Activated CD8-positive, alpha-beta T cell treated with anti-CD3 and anti-CD28 coated beads for 36 hours (primary cell): Measurements from ENCODE around the gene CAMSAP3. TPM values are rescaled to one million over a fixed set of nuclear protein-coding genes. Genes with fewer than 3 reads are reported as not detected.

Experiments used
- ATAC-seq: fragments of 200-7000 bp; cut with Tn5 transposase; one replicate; pipeline ENCODE4 v1.10.0; 2021; ENCODE audit warnings: mild to moderate bottlenecking, moderate library complexity
- CTCF ChIA-PET: fragments of 350-600 bp; sonication (Branson Sonifier 250); formaldehyde crosslinking; loops from one replicate; lab custom pipeline; 2021; ENCODE audit warnings: antibody characterized with exemption; lab: Charles Lee
- POLR2A ChIA-PET: fragments of 350-600 bp; sonication (Branson Sonifier 250); formaldehyde crosslinking; loops from one replicate; lab custom pipeline; 2021; ENCODE audit warnings: antibody characterized with exemption; lab: Charles Lee
- DNase-seq: peaks from one replicate; pipeline ENCODE4 v3.0.0-alpha.2; 2020
- H3K27ac Mint-ChIP-seq: one replicate; pipeline ENCODE4 v1.8.0; 2021; ENCODE audit warnings: mild to moderate bottlenecking, mixed read lengths
- H3K27me3 Mint-ChIP-seq: one replicate; pipeline ENCODE4 v1.8.0; 2021; ENCODE audit warnings: mixed read lengths
- H3K36me3 Mint-ChIP-seq: one replicate; pipeline ENCODE4 v1.8.0; 2021; ENCODE audit warnings: low read depth, mixed read lengths
- H3K4me1 Mint-ChIP-seq: one replicate; pipeline ENCODE4 v1.8.0; 2021; ENCODE audit warnings: low read depth, mixed read lengths
- H3K4me3 Mint-ChIP-seq: one replicate; pipeline ENCODE4 v1.8.0; 2021; ENCODE audit warnings: mild to moderate bottlenecking, moderate library complexity, mixed read lengths
- H3K9me3 Mint-ChIP-seq: one replicate; pipeline ENCODE4 v1.8.0; 2021; ENCODE audit warnings: mixed read lengths
- intact Hi-C: fragments of 100-400 bp; cut with micrococcal nuclease; formaldehyde crosslinking; loops from one replicate; pipeline ENCODE4 v1.10.0; 2022
- total RNA-seq, 2 experiments: library from RNA; stranded (reverse); gene quantifications; one replicate each; pipeline ENCODE4 v1.2.3, GENCODE V29; 2021
- TF ChIP-seq, protein P1 (sequence below): fragments of 200-600 bp; IDR thresholded peaks from one replicate; pipeline ENCODE4 v1.8.0; 2022; ENCODE audit warnings: antibody characterized with exemption, mild to moderate bottlenecking

Gene CAMSAP3
- total RNA-seq, 2 experiments from 2014 or later: 0.25 to 0.63 TPM

DNA sequence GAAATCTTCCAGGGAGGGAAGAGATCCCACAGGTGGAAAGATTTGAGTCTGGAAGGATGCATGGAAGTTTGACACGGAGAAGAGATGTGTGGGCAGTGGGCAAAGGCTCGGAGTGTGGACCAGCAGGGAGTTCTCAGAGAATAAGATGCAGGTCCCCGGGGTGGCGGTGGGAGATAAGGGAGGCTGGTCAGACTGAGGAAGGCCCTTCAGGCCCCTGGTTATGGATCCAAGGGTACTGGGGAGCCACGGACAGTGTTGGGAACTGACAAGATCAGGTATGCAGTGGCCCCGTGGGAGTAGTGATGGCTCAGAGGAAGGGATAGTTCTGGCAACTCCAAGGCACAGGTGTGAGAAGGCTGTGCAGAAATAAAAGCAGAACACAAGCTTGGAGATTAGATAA, 2.5 kb downstream of the CAMSAP3 start:
- Mint-ChIP-seq H3K4me1 (peaks cover 7% of the 10 kb centered on the region), H3K27me3 (peaks cover 29% of the 10 kb centered on the region), H3K36me3 (no peaks in the 10 kb centered on the region), H3K27ac (no peak overlapping the region), H3K9me3 (peaks cover 3% of the 10 kb centered on the region), H3K4me3 (no peak overlapping the region)
- POLR2A ChIA-PET: interaction anchor here (1.6 kb wide), 1 partner anchor 28 kb away, joined by 3 read pairs; no protein-coding TSS in a partner anchor
- CTCF ChIA-PET: interaction anchor here (1.0 to 2.5 kb wide), 3 partner anchors 30 to 305 kb away, joined by 4 to 17 read pairs (median 10); partner anchors contain the start of genes MAP2K7 and TRAPPC5
- ATAC-seq (no peak), DNase-seq (no peak)
- TF ChIP-seq, protein P1, sequence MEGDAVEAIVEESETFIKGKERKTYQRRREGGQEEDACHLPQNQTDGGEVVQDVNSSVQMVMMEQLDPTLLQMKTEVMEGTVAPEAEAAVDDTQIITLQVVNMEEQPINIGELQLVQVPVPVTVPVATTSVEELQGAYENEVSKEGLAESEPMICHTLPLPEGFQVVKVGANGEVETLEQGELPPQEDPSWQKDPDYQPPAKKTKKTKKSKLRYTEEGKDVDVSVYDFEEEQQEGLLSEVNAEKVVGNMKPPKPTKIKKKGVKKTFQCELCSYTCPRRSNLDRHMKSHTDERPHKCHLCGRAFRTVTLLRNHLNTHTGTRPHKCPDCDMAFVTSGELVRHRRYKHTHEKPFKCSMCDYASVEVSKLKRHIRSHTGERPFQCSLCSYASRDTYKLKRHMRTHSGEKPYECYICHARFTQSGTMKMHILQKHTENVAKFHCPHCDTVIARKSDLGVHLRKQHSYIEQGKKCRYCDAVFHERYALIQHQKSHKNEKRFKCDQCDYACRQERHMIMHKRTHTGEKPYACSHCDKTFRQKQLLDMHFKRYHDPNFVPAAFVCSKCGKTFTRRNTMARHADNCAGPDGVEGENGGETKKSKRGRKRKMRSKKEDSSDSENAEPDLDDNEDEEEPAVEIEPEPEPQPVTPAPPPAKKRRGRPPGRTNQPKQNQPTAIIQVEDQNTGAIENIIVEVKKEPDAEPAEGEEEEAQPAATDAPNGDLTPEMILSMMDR: no peak
- intact Hi-C loops: no loop called here

DNA sequence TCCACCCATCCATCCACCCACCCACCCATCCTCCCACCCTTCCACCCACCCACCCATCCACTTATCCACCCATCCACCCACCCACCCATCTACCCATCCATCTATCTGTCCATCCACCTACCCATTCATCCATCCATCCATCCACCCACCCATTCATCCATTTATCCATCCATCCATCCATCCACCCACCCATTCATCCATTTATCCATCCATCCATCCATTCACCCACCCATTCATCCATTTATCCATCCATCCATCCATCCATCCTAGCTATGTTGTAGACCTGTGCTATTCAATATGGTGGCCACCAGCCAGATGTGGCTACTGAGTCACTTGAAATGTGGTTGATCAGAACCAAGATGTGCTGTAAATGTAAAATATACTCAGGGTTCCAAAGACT, 5.1 kb downstream of the CAMSAP3 start:
- no peak for ATAC-seq
- Mint-ChIP-seq H3K27me3 (peaks cover 20% of the 10 kb centered on the region), H3K9me3 (peaks cover 3% of the 10 kb centered on the region), H3K36me3 (no peaks in the 10 kb centered on the region), H3K27ac (no peak overlapping the region), H3K4me1 (peaks cover 4% of the 10 kb centered on the region), H3K4me3 (no peak overlapping the region)
- TF ChIP-seq, protein P1: no peak
- peak; percentile 30 for DNase-seq
- CTCF ChIA-PET: no interaction called here
- intact Hi-C loops: no loop called here
- POLR2A ChIA-PET: no interaction called here

DNA sequence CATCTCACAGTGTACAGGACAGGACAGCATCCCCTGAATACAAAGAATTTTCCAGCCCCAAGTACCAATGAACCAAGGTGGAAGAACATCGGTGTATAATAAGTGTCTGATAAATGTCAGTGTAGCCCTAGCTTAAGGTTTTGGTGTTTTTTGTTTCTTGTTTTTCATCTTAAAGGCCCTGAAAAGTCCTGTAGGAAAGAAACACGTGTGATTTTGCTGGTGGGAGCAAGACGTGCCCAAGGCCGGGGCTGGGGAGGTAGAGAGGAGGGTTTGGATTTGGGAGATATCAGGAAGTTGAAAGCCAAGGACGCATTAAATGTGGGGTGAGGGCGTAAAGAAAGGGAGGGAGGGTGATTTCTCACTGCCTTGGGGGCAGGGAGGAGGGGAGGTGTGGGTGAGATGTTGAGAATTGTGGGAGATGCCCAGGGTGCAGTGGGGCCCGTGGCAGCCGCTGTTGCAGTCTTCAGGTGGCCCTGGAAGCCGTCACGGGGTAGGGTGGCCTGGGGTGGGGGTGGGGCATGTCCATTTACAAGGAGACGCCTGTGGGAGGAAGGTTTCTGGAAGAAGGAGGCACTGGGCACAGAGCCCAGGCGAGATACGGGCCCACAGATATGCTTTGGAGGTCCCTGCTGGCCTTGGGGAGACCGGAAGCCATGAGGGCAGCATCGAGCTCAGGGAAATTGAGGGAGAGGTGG, 6.7 kb downstream of the CAMSAP3 start:
- H3K9me3 Mint-ChIP-seq: peaks cover 3% of the 10 kb centered on the region
- no peak overlapping the region for H3K4me3 Mint-ChIP-seq
- POLR2A ChIA-PET: interaction anchor here (0.6 kb wide), 1 partner anchor 39 kb away, joined by 3 read pairs; no protein-coding TSS in a partner anchor
- CTCF ChIA-PET: no interaction called here
- peaks cover 16% of the 10 kb centered on the region for H3K27me3 Mint-ChIP-seq
- TF ChIP-seq, protein P1: no peak
- intact Hi-C loops: no loop called here
- no peak for DNase-seq
- no peak overlapping the region for H3K27ac Mint-ChIP-seq
- no peak for ATAC-seq
- H3K36me3 Mint-ChIP-seq: no peaks in the 10 kb centered on the region
- peaks cover 2% of the 10 kb centered on the region for H3K4me1 Mint-ChIP-seq

DNA sequence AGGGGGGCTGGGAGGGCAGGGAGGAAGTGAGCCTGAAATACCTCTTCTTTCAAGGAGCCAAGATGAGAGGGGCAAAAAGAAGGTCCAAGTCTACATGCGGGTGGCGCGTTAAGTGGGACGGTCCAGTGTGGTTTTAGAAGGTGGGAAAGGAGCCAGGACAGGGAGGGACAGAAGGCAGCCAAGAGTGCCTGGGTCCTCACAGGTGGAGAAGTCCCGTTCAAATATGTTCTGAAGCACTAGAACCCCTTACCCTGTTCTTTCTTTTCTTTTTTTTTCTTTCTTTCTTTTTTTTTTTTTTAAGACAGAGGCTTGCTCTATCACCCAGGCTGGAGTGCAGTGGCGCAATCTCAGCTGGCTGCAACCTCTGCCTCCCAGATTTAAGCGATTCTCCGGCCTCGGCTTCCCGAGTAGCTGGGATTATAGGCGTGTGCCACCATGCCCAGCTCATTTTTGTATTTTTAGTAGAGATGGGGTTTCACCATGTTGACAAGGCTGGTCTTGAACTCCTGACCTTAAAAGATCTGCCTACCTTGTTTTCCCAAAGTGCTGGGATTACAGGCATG, 7.4 kb downstream of the CAMSAP3 start:
- H3K9me3 Mint-ChIP-seq: peaks cover 3% of the 10 kb centered on the region
- H3K27me3 Mint-ChIP-seq: peaks cover 9% of the 10 kb centered on the region
- H3K4me3 Mint-ChIP-seq: no peak overlapping the region
- TF ChIP-seq, protein P1: no peak
- peaks cover 2% of the 10 kb centered on the region for H3K4me1 Mint-ChIP-seq
- no peak for DNase-seq
- no peak overlapping the region for H3K27ac Mint-ChIP-seq
- H3K36me3 Mint-ChIP-seq: no peaks in the 10 kb centered on the region
- no peak for ATAC-seq
- POLR2A ChIA-PET: interaction anchor here (0.6 kb wide), 1 partner anchor 35 kb away, joined by 3 read pairs; no protein-coding TSS in a partner anchor
- intact Hi-C loops: no loop called here
- CTCF ChIA-PET: no interaction called here

DNA sequence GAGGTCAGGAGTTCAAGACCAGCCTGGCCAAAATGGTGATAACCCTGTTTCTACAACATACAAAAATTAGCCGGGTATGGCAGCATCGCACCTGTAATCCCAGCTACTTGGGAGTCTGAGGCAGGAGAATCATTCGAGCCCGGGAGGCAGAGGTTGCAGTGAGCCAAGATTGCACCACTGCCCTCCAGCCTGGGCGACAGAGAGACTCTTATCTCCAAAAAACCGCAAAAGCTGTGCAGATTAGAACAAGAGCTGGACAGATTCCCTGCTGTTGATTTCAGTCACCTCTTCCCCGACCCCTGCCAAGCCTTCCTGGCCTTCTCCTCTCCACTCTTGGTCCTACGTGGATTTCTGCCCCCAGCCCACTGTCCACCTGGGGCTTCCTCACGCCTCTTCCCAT, 8.3 kb downstream of the CAMSAP3 start:
- Mint-ChIP-seq H3K4me3 (no peak overlapping the region), H3K4me1 (peaks cover 2% of the 10 kb centered on the region), H3K36me3 (no peaks in the 10 kb centered on the region), H3K27ac (no peak overlapping the region), H3K9me3 (peaks cover 3% of the 10 kb centered on the region), H3K27me3 (peaks cover 6% of the 10 kb centered on the region)
- ATAC-seq (no peak), DNase-seq (no peak)
- intact Hi-C loops: no loop called here
- ChIA-PET POLR2A (interaction anchor here (1.3 kb wide), 1 partner anchor 58 kb away, joined by 3 read pairs; no protein-coding TSS in a partner anchor), CTCF (no interaction called here)
- TF ChIP-seq, protein P1: no peak
